Smooth muscle cell of trachea (primary cell): ENCODE measurements around the gene SLC41A2. TPM values are rescaled to one million over a fixed set of nuclear protein-coding genes. Genes with fewer than 3 reads are reported as not detected.

Source experiments
- total RNA-seq: library from RNA; depleted of rRNA; stranded (reverse); fragments of >200 nt; gene quantifications from 2 replicates; pipeline ENCODE4 v1.2.1, GENCODE V29; 2014

The SLC41A2 gene
- total RNA-seq, result 22.1 and 26.6 TPM in 2 replicates

GRCh38 chr12:104958001-104958804, at the start of gene SLC41A2:
TSS of gene SLC41A2 (minus strand) at chr12:104958290. CDS start at chr12:104928527, 29,763 bp downstream.

GRCh38 chr12:104986022-104986941, 28.2 kb upstream of the SLC41A2 start, which contains the start of gene NOPCHAP1:
TSS of gene NOPCHAP1 (plus strand) at chr12:104986316. CDS start at chr12:104986353, 37 bp downstream.

Other genes with a start within 250 kb of the SLC41A2 start
- 4.6 and 6.3 TPM in 2 replicates for gene NOPCHAP1, start 28.0 kb upstream of the SLC41A2 start, total RNA-seq
- gene ALDH1L2, start 126.2 kb upstream of the SLC41A2 start, total RNA-seq, result 41.4 and 57.9 TPM in 2 replicates
- gene WASHC4, start 149.4 kb upstream of the SLC41A2 start, total RNA-seq, result 93.0 and 115 TPM in 2 replicates